Activated CD4-positive, alpha-beta T cell treated with anti-CD3 and anti-CD28 coated beads, Interleukin-2, amount 50 U/mL, for 24 hours (primary cell): ENCODE results near the gene ANO1.

ENCODE experiments used
- DNase-seq, 2 donors: peaks; one replicate each; pipeline ENCODE4 v3.0.0-alpha.2; 2020; ENCODE audit warnings: low read depth in 1 of 2, low spot score in 1 of 2

ANO1 gene

GRCh38 chr11:70133771-70134335 is 55.7 kb downstream of the ANO1 start:
- no peak for DNase-seq

DNA sequence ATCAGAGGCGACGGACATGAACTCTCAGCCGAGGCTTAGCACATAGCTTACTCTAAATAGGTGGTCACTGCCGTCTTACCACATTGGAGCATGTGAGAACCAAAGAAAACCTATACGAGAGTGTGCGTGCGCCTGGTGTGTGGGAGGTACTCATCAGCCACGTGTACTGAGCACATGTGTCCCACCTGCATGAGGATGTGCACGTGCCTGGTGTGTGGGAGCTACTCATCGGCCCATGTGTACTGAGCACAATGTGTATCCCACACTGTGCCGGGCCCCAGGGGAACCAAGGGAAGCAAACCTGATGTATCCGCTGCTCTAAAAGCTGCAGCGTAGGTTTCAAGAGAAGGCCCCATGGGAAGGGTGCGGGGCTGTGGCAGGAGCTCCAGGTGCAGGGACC is 56.4 kb downstream of the ANO1 start:
- no peak for DNase-seq

DNA sequence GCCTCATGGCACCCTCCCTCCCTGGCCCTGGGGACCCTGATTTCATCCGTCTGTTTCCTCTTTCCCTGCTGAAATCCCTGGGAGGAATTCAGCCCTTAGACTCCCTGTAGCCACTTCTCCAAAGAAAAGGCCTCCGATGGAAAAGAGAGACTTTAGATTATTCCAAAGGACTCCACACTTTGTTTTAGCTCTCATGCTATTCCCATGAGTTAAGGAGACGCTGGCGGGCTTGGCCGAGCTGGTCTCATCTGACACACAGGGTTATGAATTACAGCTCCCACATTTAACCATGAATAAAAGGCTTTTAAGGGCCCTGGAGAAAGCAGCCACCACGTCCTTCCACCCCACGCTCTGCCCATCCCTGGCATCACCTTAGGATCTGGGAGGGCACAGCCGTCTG is 57.0 kb downstream of the ANO1 start:
- no peak for DNase-seq

- DNase-seq, result no peak
Observed at GRCh38 chr11:70135625-70136059, 57.5 kb downstream of the ANO1 start.

DNA sequence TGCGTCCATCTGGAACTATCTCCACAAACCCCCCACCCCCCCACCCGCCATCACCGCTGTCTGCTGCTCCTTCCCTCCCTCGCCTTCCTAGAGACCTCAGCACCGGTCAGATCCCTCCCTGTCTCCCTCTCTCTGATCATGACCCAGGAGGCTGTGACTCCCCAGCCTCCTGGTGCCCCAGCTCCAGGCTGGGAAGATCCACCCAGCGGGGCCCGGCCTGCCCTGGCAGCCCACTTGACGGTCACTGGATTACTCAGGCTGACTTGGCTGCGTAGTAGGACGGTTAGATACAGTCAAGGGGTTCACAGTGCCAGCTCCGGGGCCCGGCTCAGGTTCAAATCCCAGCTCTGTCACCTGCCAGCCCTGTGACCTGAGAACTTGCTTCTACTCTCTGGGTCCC is 59.3 kb downstream of the ANO1 start:
- no peak for DNase-seq

- no peak for DNase-seq
Observed at GRCh38 chr11:70138403-70138802, 60.3 kb downstream of the ANO1 start.

GRCh38 chr11:70139785-70140410 is 61.8 kb downstream of the ANO1 start:
- no peak for DNase-seq

- no peak for DNase-seq
Observed at GRCh38 chr11:70140711-70141485, 62.8 kb downstream of the ANO1 start.

- no peak for DNase-seq
Observed at GRCh38 chr11:70141486-70142220, 63.5 kb downstream of the ANO1 start.

DNA sequence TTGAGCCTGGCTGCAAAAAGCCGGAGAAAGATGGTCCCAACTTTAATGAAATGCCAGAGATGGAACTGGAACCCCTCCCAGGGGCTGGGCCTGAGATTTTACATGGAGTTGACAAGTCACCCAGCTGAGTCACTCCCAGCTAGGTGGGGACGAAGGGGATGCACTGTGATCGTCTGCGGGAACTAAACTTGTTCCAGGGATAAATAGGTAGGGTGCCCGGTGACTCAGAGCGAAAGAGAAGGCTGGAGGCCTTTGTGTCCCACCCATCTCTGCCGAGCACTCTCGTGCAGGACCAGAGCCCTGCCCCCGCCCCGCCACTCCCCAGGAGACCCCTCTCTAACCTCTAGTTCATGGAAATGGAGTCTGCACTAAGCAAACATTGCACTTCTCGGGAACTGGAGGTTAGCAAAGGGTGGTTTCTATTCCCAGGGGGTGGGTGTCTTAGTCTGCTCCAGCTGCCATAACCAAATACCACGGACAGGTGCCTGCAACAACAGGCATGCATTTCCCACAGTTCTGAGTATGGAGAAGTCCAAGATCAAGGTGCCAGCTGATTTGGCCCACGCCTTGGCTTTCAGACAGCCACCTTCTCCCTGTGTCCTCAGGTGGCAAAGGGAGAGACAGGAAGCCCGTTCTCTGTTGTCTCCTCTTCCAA is 64.2 kb downstream of the ANO1 start:
- DNase-seq, result no peak

GRCh38 chr11:70144262-70144661 is 66.1 kb downstream of the ANO1 start:
- DNase-seq, result no peak

- no peak for DNase-seq
Observed at GRCh38 chr11:70145071-70145470, 67.0 kb downstream of the ANO1 start.

GRCh38 chr11:70145841-70146240 is 67.7 kb downstream of the ANO1 start:
- DNase-seq, result no peak

GRCh38 chr11:70146299-70146698 is 68.2 kb downstream of the ANO1 start:
- no peak for DNase-seq

DNA sequence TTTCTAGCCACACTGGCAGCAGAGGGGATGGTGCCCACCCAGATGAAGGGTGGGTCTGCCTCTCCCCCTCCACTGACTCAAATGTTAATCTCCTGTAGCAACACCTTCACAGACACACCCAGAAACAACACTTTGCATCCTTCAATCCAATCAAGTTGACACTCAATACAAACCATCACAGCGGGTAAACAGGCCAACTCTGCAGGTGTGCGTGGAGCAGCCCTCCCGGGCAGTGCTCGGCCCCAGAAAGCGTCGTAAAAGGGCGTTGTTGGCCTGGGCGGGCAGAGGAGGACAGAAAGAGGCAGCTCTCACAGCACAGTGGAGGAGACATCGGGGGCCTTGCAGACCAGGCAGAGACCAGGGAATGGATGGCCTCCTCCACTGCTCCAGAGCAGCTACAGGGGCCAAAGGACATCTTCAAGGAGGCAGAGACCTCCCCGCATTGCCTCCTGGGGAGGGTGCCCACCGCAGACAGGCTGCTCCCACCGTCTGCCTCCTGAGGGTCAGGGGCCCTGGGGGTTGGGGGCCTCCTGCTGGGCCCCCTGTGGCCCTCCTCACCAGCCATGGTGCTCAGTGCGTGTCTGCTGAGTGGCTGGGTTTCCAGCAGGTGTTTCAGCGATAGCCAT is 68.9 kb downstream of the ANO1 start:
- DNase-seq, result no peak

GRCh38 chr11:70147668-70148067 is 69.6 kb downstream of the ANO1 start:
- no peak for DNase-seq

DNA sequence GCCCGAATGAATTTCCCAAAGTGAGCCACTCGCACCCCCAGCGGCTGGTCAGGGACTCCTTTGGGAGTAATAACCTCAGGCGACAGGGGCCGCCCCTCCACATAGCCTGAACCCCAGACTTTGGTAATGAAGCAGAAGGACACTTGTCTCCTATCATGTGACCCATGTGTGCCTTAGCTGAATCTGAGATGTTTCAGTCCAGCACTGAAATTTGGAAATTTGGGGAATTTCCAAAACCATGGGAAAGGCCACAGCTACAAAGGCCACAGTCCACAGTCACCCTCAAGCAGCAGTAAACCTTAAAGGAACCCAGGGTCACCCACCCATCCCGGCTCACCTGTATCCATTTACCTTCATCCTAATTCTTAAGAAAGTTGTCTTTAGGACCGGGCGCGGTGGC is 73.6 kb downstream of the ANO1 start:
- no peak for DNase-seq

DNA sequence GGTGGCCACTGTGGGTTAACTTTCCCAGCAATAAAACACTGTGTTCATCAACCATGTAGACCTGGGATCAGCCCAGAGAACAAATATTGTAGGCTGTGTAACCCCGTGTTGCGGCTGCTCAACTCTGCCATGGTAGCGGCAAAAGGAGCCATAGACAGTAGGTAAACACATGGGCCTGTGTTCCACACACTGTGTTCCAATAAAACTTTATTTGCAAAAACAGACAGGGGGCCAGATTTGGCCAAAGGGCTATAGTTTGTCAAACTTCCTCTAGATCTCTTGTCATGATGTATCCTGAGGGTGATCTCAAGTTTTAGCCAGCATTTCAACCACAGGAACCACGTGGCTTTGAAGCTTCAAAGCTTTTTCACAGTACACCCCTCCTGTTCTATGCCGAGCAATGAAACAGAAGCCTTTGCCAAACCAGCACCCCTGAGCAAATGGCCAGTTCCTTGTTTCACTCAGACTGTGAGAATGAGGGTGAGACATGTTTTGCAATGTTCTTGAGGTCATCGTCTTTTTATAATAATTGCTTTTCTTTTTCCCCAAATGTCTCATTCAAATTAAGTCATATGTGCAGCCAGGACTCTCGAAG is 75.1 kb downstream of the ANO1 start:
- DNase-seq, result no peak

GRCh38 chr11:70155386-70155785 is 77.3 kb downstream of the ANO1 start:
- no peak for DNase-seq

GRCh38 chr11:70156291-70157037 is 78.3 kb downstream of the ANO1 start:
- DNase-seq, result no peak
